ENCODE measurements around the gene NCCRP1.
A peak's percentile ranks its signal among the peaks of the same experiment; 100 is the strongest.

DNA sequence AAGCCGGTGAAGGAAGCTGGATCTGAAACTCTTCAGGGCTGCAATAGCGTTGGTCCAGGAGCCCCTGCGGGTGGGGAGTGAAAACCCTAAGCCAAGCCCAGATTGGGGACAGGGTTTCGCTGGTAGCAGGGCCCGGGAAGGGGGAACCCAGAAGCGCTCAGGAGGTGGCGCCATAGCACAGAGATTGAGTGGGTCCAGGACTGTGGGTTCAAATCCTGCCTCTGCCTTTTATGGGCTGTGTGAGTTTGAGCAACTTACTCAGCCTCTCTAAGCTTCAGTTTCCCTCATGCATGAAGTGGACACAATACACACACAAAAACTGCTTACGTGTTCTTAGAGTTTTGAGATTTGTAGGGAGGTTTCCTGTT is 15.6 kb downstream of the NCCRP1 start:
- TF ChIP-seq, protein P1, sequence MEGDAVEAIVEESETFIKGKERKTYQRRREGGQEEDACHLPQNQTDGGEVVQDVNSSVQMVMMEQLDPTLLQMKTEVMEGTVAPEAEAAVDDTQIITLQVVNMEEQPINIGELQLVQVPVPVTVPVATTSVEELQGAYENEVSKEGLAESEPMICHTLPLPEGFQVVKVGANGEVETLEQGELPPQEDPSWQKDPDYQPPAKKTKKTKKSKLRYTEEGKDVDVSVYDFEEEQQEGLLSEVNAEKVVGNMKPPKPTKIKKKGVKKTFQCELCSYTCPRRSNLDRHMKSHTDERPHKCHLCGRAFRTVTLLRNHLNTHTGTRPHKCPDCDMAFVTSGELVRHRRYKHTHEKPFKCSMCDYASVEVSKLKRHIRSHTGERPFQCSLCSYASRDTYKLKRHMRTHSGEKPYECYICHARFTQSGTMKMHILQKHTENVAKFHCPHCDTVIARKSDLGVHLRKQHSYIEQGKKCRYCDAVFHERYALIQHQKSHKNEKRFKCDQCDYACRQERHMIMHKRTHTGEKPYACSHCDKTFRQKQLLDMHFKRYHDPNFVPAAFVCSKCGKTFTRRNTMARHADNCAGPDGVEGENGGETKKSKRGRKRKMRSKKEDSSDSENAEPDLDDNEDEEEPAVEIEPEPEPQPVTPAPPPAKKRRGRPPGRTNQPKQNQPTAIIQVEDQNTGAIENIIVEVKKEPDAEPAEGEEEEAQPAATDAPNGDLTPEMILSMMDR (IDR thresholded peaks at IDR 0.05) = peak in 3 of 12 donors; percentile 11 to 23 (median 15)
- no peak for TF ChIP-seq POLR2A (IDR thresholded peaks at IDR 0.05)
